A673 (cell line): ENCODE measurements around the gene GPR153. TPM values are rescaled to one million over a fixed set of nuclear protein-coding genes. Genes with fewer than 3 reads are reported as not detected.

Experiments
- BruUV-seq: library from RNA; stranded (reverse); fragments of 400-500 nt; replicated peaks from 2 replicates; lab custom pipeline; 2021; lab: Mats Ljungman, UMichigan
- CTCF ChIA-PET: fragments of 300-600 bp; sonication (Branson Sonifier 250); formaldehyde crosslinking; loops from one replicate; lab custom pipeline; 2022; ENCODE audit warnings: antibody characterized with exemption; lab: Charles Lee
- POLR2A ChIA-PET: fragments of 300-600 bp; sonication (Branson Sonifier 250); formaldehyde crosslinking; loops from one replicate; lab custom pipeline; 2022; ENCODE audit warnings: antibody characterized with exemption; ENCODE audit not compliant: low non-redundant PET; lab: Charles Lee
- DNase-seq: peaks from one replicate; pipeline ENCODE4 v3.0.0-alpha.2; 2015; ENCODE audit warnings: low spot score
- H3K27ac ChIP-seq: fragments of 200-600 bp; sonication (generic); 2 replicates; pipeline ENCODE4 v1.5.1; 2016; ENCODE audit warnings: mixed run types, low read depth, mild to moderate bottlenecking, mixed read lengths, antibody characterized with exemption, low read length; ENCODE audit not compliant: poor library complexity, severe bottlenecking
- H3K27me3 ChIP-seq: fragments of 200-600 bp; sonication (generic); replicated peaks from 2 replicates; pipeline ENCODE4 v1.6.1; 2017; ENCODE audit warnings: mixed run types, low read depth, mild to moderate bottlenecking, mixed read lengths, antibody characterized with exemption, low read length; ENCODE audit not compliant: insufficient read depth, poor library complexity
- H3K36me3 ChIP-seq: fragments of 200-600 bp; sonication (generic); 2 replicates; pipeline ENCODE4 v1.6.1; 2016; ENCODE audit warnings: mixed run types, mild to moderate bottlenecking, mixed read lengths, antibody characterized with exemption, low read length; ENCODE audit not compliant: insufficient read depth, poor library complexity, severe bottlenecking
- H3K4me1 ChIP-seq: fragments of 200-600 bp; sonication (generic); 2 replicates; pipeline ENCODE4 v1.6.1; 2017; ENCODE audit warnings: mixed run types, mild to moderate bottlenecking, mixed read lengths, antibody characterized with exemption, low read length; ENCODE audit not compliant: insufficient read depth, poor library complexity, severe bottlenecking
- H3K4me3 ChIP-seq: fragments of 200-600 bp; sonication (generic); 2 replicates; pipeline ENCODE4 v1.5.1; 2016; ENCODE audit warnings: low read depth, mixed run types, mild to moderate bottlenecking, mixed read lengths, low read length; ENCODE audit not compliant: poor library complexity, severe bottlenecking
- H3K9me3 ChIP-seq: fragments of 200-600 bp; sonication (generic); 2 replicates; pipeline ENCODE4 v1.6.1; 2016; ENCODE audit warnings: mixed run types, low read depth, mild to moderate bottlenecking, mixed read lengths, antibody characterized with exemption, low read length; ENCODE audit not compliant: poor library complexity, severe bottlenecking
- CTCF ChIP-seq: fragments of 300-800, 200-600 bp; sonication (generic); conservative IDR thresholded peaks from 2 replicates; pipeline ENCODE4 v1.5.1; 2017; ENCODE audit warnings: low read depth, mild to moderate bottlenecking, antibody characterized with exemption, low read length, moderate library complexity, mixed read lengths
- EZH2 ChIP-seq: fragments of 200-600 bp; sonication (generic); IDR thresholded peaks from 2 replicates; pipeline ENCODE4 v1.6.1; 2017; ENCODE audit warnings: borderline replicate concordance, low read depth, mild to moderate bottlenecking, mixed read lengths, antibody characterized with exemption, low read length; ENCODE audit not compliant: poor library complexity, severe bottlenecking
- intact Hi-C: fragments of 100-400 bp; cut with micrococcal nuclease; formaldehyde crosslinking; loops from one replicate; pipeline ENCODE4 v1.10.0; 2022; ENCODE audit not compliant: unreplicated experiment
- total RNA-seq: library from RNA; stranded (reverse); gene quantifications from 2 replicates; pipeline ENCODE4 v1.2.3, GENCODE V29; 2021

Gene GPR153
- total RNA-seq, 1 experiment from 2014 or later, result 8.4 TPM

GRCh38 chr1:6285336-6285735 is 24.4 kb upstream of the GPR153 start:
- Histone ChIP-seq H3K27ac (no peak overlapping the region), H3K36me3 (no peaks in the 10 kb centered on the region), H3K4me1 (no peaks in the 10 kb centered on the region), H3K27me3 (no peaks in the 10 kb centered on the region), H3K9me3 (no peaks in the 10 kb centered on the region), H3K4me3 (no peak overlapping the region)
- POLR2A ChIA-PET, result no interaction called here
- no peak for DNase-seq
- intact Hi-C loops, result no loop called here
- TF ChIP-seq EZH2 (no peak), CTCF (no peak)
- no TSS peak for BruUV-seq
- CTCF ChIA-PET, result interaction anchor here (0.7 kb wide), 1 partner anchor 26 kb away, joined by 3 read pairs; no protein-coding TSS in a partner anchor

- Histone ChIP-seq H3K4me1 (no peaks in the 10 kb centered on the region), H3K9me3 (no peaks in the 10 kb centered on the region), H3K27me3 (no peaks in the 10 kb centered on the region), H3K36me3 (no peaks in the 10 kb centered on the region), H3K4me3 (no peak overlapping the region), H3K27ac (no peak overlapping the region)
- CTCF ChIA-PET, result no interaction called here
- BruUV-seq, result no TSS peak
- POLR2A ChIA-PET, result no interaction called here
- intact Hi-C loops, result no loop called here
- TF ChIP-seq EZH2, result no peak
- no peak for TF ChIP-seq CTCF
- DNase-seq, result no peak
These were observed 21.8 kb upstream of the GPR153 start for GRCh38 chr1:6282577-6283270.

DNA sequence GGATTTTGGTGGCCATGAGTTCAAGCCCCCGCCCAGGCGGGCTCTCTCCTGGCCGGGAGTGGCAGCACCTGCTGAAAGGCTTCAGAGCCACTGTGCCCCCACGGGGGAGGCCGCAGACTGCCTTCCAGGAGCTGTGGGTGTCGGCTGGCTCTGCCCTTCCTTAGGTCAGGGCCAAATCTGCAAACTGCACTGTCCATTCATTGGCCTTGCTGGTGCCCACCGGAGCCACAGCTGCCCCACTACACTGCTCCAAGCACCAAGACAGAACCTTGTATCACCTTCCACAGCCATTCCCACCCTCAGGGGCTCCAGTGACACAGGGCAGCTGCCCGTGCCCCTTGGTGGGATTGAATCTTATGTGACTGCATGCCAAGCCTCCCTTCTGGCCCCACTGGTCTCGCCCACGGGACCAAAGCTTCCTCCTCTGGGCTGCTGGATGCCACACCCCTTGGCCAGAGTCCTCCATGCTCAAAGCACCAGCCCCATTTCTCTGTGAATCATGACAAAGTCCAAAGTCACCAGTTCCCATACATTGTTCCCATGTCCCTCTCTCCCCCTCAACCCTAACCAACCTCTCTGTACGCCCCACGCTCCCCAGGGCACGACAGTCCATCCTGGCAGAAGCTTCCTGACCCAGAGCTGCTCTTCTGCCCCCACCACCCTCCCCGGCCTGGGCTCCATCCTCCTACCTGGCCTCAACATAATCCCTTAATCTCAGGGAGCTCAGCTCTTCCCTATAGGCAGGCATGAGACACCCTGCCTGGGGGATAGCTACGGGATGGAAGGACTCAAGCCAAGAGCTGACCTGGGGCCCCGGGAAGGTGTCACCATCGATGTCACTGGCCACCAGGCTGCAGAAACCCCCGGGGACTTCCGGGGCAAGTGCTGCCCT is 20.9 kb upstream of the GPR153 start:
- Histone ChIP-seq H3K4me1 (no peaks in the 10 kb centered on the region), H3K4me3 (no peak overlapping the region), H3K9me3 (no peaks in the 10 kb centered on the region), H3K36me3 (no peaks in the 10 kb centered on the region), H3K27ac (no peak overlapping the region), H3K27me3 (no peaks in the 10 kb centered on the region)
- TF ChIP-seq EZH2 (no peak), CTCF (no peak)
- ChIA-PET POLR2A (no interaction called here), CTCF (no interaction called here)
- intact Hi-C loops, result no loop called here
- no TSS peak for BruUV-seq
- DNase-seq, result no peak
